Activated T-cell treated with anti-CD3 and anti-CD28 coated beads for 1 hour (primary cell): ENCODE results near the gene HSPA6.
"Not testable (repeated sequence)": the region's sequence is repeated elsewhere in the genome, so short reads cannot be mapped to it uniquely, and the experiment has no call there.

Experiments
- DNase-seq: peaks from one replicate; pipeline ENCODE4 v3.0.0-alpha.2; 2020; ENCODE audit warnings: low read depth

Gene HSPA6

DNA sequence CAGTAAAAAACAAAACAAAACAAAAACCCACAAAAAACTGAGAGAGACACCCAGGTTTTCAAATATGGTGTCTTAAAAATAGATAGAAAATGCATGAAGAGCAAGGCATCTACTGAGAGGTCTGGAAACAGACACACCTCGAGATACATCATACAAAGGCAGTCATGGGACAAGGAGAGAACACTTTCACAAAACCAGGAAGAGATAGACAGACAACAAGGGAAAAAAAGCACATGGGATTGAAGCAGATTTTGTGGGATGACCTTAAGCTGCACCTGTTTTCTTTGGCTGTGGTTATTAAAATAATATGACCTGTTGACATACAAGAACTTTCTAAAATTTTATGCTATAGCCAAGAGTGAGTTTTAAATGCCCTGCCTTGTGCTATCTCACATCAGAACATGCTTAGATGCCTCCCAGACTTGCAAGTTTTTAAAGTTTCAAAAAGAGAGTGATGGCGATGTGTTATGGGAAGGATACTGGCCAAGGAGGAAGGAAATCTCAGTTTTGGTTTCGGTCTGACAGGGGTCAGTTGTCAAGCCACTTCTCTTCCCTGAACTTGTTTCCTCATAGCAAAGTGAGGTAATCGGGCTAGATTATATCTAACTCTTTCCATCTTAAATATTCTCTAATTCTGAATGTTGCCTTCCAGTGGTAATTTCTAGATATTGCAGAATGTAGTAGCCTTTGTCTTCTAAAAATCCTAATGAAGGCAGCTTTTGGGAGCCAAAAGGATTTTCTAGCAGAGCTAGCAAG is 36.8 kb downstream of the HSPA6 start:
- not testable (repeated sequence) for DNase-seq

DNA sequence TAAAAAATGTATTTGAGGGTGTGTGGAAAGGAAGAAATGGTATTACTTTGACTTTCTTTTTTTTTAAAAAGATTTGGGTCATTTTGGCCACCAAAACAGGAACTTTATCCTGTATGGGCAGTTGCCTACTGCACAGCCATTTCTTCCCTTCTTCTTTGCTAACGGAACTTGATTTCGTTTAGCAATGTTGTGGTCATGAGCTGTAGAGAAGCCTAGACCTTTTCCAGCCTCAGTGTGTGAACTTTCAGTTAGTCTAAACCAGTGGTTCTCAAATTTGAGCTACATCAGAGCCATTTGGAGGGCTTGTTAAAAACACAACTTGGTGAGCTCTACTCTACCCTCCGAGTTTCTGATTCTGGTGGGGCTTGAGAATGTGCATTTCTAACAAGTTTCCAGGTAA is 38.1 kb downstream of the HSPA6 start:
- DNase-seq: not testable (repeated sequence)

DNA sequence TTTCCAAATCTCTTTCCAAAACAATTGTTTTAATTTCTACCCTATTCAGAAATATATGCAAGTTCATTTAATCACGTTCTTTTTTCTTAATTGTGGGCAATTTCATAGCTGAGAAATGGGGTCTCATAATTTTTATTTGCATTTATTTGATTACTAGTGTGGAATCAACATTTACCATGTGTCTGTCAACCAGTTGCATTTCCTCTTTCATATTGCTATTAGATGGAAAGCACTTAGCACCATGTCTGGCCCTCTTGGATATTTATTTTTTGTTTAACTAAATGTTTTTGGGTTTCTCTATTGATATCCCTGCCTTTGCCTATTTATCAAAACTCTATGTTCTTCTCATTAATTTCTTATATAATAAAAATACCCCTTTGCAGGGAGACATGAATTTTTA is 39.2 kb downstream of the HSPA6 start:
- not testable (repeated sequence) for DNase-seq

GRCh38 chr1:161566602-161566960 is 42.2 kb downstream of the HSPA6 start:
- not testable (repeated sequence) for DNase-seq

GRCh38 chr1:161571703-161572102 is 47.4 kb downstream of the HSPA6 start:
- not testable (repeated sequence) for DNase-seq
